Neutrophil (primary cell): ENCODE results near the gene LAMA4.
"Not testable (repeated sequence)": the region's sequence is repeated elsewhere in the genome, so short reads cannot be mapped to it uniquely, and the experiment has no call there.

Experiments
- H3K27ac ChIP-seq: fragments of 200-600 bp; sonication (generic); 2 replicates; pipeline ENCODE4 v1.5.1; 2016; ENCODE audit warnings: mild to moderate bottlenecking, moderate library complexity
- H3K27me3 ChIP-seq: fragments of 200-600 bp; sonication (generic); 2 replicates; pipeline ENCODE4 v1.6.0; 2016; ENCODE audit warnings: mild to moderate bottlenecking
- H3K36me3 ChIP-seq: fragments of 200-600 bp; sonication (generic); 2 replicates; pipeline ENCODE4 v1.5.1; 2017
- H3K4me1 ChIP-seq, 2 experiments: fragments of 200-600 bp in 1 of 2; sonication (generic) in 1 of 2; 1 replicate in 1 of 2; 2 replicates in 1 of 2; pipeline versions ENCODE4 v1.5.1 to v1.6.1; 2013 to 2016; ENCODE audit warnings: low read depth in 1 of 2, low read length in 1 of 2, mild to moderate bottlenecking in 1 of 2, moderate library complexity in 1 of 2; ENCODE audit not compliant: control insufficient read depth in 1 of 2, insufficient read depth in 1 of 2
- H3K4me3 ChIP-seq, 2 experiments: fragments of 200-600 bp in 1 of 2; sonication (generic) in 1 of 2; 1 replicate in 1 of 2; 2 replicates in 1 of 2; pipeline ENCODE4 v1.5.1; 2013 to 2016; ENCODE audit warnings: low read depth in 1 of 2, low read length in 1 of 2, mild to moderate bottlenecking in 1 of 2, moderate library complexity in 1 of 2
- H3K9me3 ChIP-seq: fragments of 200-600 bp; sonication (generic); 2 replicates; pipeline ENCODE4 v1.5.1; 2016
- TF ChIP-seq, protein P1 (sequence below): fragments of 200-600 bp; sonication (generic); IDR thresholded peaks from 2 replicates; pipeline ENCODE4 v1.5.1; 2016; ENCODE audit warnings: antibody characterized with exemption

The LAMA4 gene

DNA sequence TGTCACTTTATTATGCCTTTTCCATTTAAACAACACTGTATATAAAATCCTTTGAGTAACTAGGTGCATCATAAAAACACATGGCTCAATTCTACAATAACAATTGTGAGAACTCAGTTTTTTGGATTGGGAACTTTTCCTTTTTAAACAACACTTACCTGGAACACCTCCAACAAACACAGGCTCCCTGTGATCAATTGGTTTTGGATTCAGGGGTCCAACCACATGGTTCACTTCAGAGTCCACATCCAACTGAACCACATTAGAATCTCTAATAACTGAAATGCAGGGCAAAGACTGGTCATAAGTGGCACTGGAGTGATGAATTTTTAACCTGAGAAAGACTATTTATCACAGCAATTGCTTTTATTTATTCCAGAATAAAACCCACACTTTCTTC, 140.4 kb downstream of the LAMA4 start:
- no peaks in the 10 kb centered on the region for H3K9me3 ChIP-seq
- TF ChIP-seq, protein P1, sequence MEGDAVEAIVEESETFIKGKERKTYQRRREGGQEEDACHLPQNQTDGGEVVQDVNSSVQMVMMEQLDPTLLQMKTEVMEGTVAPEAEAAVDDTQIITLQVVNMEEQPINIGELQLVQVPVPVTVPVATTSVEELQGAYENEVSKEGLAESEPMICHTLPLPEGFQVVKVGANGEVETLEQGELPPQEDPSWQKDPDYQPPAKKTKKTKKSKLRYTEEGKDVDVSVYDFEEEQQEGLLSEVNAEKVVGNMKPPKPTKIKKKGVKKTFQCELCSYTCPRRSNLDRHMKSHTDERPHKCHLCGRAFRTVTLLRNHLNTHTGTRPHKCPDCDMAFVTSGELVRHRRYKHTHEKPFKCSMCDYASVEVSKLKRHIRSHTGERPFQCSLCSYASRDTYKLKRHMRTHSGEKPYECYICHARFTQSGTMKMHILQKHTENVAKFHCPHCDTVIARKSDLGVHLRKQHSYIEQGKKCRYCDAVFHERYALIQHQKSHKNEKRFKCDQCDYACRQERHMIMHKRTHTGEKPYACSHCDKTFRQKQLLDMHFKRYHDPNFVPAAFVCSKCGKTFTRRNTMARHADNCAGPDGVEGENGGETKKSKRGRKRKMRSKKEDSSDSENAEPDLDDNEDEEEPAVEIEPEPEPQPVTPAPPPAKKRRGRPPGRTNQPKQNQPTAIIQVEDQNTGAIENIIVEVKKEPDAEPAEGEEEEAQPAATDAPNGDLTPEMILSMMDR = no peak
- H3K27me3 ChIP-seq = no peaks in the 10 kb centered on the region
- no peak overlapping the region for H3K27ac ChIP-seq
- H3K36me3 ChIP-seq = no peaks in the 10 kb centered on the region
- H3K4me1 ChIP-seq = no peaks in the 10 kb centered on the region
- H3K4me3 ChIP-seq = no peak overlapping the region

DNA sequence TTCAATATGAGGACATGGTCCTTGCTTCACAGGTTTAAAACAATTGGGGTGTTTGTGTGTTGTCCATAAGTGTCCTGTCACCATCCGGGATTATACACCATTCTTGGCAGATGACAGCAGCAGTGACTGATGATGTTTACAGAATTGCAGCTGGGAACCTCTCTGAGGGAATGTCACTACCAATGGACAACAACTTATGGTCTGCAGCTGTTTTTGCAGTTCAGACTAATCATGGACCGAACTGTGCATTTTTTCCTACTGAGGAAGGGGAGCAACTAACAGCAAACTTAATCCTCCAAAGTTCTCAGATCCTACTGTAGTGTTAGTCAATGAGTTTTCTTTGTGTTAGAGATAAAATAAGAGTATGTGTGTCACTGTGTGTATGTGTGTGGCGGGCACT, 140.9 kb downstream of the LAMA4 start:
- Histone ChIP-seq H3K4me3 (no peak overlapping the region), H3K4me1 (no peaks in the 10 kb centered on the region), H3K9me3 (no peaks in the 10 kb centered on the region), H3K27me3 (no peaks in the 10 kb centered on the region), H3K36me3 (no peaks in the 10 kb centered on the region), H3K27ac (no peak overlapping the region)
- TF ChIP-seq, protein P1 = no peak

DNA sequence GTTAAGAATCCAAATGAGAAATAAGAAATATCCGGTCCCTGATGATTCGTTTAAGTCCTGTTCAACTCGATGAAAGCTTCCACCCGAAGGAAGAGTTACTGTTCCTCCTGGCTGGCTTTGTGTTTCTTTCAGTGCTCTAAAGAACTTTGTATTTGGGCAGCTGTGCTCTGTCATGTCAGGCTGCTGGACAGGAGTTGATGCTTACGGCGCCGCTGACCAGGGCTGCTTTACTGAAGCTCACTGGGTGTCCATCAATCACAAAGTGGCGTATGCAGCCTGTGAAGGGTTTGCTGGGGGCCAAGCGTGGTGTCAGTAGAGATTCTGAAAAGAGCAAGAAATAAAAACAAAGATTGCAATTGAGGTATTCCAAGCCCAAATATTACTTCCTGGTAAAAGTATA, 145.1 kb downstream of the LAMA4 start:
- Histone ChIP-seq H3K9me3 (no peaks in the 10 kb centered on the region), H3K4me1 (no peaks in the 10 kb centered on the region), H3K27me3 (no peaks in the 10 kb centered on the region), H3K27ac (no peak overlapping the region), H3K36me3 (no peaks in the 10 kb centered on the region), H3K4me3 (no peak overlapping the region)
- TF ChIP-seq, protein P1 = no peak

DNA sequence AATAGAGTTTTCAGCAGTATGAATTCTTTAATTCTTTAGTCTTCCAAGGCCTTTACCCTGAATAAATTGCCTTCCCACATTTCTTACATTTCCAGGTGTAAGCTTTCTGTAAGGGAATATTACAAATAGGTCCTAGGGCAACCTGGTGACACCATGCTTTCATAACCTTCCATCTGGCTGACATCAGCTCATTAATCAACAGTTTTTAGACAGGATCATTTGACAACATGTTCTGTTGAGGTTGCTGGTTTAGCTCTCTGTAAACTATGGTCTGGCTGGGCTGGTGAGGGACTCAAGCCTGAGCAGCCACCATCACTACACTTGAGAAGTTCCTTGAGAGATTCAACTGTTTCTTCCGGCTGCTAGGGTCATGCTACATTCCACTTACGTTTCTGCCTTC, 147.8 kb downstream of the LAMA4 start:
- Histone ChIP-seq H3K9me3 (no peaks in the 10 kb centered on the region), H3K27me3 (no peaks in the 10 kb centered on the region), H3K27ac (no peak overlapping the region), H3K4me3 (no peak overlapping the region), H3K4me1 (no peaks in the 10 kb centered on the region), H3K36me3 (no peaks in the 10 kb centered on the region)
- TF ChIP-seq, protein P1 = no peak

DNA sequence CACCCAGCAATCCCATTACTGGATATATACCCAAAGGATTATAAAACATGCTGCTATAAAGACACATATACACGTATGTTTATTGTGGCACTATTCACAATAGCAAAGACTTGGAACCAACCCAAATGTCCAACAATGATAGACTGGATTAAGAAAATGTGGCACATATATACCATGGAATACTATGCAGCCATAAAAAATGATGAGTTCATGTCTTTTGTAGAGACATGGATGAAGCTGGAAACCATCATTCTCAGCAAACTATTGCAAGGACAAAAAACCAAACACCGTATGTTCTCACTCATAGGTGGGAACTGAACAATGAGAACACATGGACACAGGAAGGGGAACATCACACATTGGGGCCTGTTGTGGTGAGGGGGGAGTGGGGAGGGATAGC, 148.3 kb downstream of the LAMA4 start:
- not testable (repeated sequence) for H3K4me3 ChIP-seq, H3K9me3 ChIP-seq, H3K27me3 ChIP-seq, H3K27ac ChIP-seq, H3K36me3 ChIP-seq, H3K4me1 ChIP-seq

DNA sequence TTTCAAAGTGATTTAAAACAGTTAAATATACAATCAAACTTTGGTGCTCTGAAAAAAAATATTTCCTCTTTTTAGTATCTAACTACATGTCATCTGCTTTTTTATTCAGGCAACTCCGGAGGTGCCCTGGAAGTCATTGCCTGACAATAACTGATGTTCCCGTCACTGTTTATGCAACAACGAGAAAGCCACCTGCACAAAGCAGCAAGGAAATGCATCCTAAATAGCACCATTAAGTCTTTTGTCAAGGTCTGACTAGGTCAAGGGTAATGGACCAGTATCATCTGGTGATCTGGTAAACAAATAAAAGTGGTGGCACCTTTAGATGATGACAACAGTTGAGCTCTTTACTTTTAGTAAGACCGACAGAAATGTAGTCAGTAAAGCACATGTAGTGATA, 153.8 kb downstream of the LAMA4 start:
- Histone ChIP-seq H3K27ac (no peak overlapping the region), H3K9me3 (no peaks in the 10 kb centered on the region), H3K27me3 (no peaks in the 10 kb centered on the region), H3K4me1 (no peaks in the 10 kb centered on the region), H3K36me3 (no peaks in the 10 kb centered on the region), H3K4me3 (no peak overlapping the region)
- TF ChIP-seq, protein P1 = no peak
